VCaP (cell line): Measurements from ENCODE around the gene SGSM1.

ENCODE experiments used
- H3K27ac ChIP-seq: fragments of 450-650 bp; 2 replicates; pipeline ENCODE4 v1.5.1; 2017
- TF ChIP-seq, protein P1 (sequence below): fragments of 450-650 bp; conservative IDR thresholded peaks from 2 replicates; pipeline ENCODE4 v1.5.1; 2017; ENCODE audit warnings: mild to moderate bottlenecking, moderate library complexity

The SGSM1 gene

DNA sequence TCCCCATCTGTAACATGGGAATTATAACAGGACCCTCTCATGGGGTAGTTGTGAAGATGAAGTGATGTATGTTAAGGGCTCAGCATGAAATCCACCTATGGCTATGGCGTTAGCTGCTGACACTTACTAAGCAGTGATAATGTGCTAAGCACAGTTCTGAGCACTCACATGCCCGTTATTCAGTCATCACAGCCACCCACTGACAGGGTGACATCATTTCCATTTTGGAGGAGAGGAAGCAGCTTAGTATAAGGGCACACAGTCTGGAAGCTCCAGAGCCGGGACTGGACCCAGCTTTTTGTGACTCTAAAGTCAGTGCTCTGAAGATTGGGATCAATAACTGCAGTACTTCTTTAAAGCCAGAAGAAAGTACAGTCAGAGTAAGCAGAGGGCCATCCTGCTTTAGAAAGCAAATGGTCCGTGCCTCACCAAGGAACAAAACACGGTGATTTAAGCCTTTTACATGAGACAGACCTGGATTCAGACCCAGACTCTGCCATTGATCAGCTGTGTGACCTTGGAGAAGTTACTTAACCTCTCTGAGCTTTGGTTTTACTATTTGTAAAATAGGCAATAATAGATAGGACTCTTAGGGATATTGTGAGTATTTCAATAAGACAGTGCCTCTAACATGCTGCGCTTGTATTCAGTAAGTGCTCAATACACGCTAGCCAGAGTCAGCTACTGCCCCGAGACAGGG, 61.5 kb downstream of the SGSM1 start:
- TF ChIP-seq, protein P1, sequence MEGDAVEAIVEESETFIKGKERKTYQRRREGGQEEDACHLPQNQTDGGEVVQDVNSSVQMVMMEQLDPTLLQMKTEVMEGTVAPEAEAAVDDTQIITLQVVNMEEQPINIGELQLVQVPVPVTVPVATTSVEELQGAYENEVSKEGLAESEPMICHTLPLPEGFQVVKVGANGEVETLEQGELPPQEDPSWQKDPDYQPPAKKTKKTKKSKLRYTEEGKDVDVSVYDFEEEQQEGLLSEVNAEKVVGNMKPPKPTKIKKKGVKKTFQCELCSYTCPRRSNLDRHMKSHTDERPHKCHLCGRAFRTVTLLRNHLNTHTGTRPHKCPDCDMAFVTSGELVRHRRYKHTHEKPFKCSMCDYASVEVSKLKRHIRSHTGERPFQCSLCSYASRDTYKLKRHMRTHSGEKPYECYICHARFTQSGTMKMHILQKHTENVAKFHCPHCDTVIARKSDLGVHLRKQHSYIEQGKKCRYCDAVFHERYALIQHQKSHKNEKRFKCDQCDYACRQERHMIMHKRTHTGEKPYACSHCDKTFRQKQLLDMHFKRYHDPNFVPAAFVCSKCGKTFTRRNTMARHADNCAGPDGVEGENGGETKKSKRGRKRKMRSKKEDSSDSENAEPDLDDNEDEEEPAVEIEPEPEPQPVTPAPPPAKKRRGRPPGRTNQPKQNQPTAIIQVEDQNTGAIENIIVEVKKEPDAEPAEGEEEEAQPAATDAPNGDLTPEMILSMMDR, result no peak
- H3K27ac ChIP-seq, result no peak overlapping the region

DNA sequence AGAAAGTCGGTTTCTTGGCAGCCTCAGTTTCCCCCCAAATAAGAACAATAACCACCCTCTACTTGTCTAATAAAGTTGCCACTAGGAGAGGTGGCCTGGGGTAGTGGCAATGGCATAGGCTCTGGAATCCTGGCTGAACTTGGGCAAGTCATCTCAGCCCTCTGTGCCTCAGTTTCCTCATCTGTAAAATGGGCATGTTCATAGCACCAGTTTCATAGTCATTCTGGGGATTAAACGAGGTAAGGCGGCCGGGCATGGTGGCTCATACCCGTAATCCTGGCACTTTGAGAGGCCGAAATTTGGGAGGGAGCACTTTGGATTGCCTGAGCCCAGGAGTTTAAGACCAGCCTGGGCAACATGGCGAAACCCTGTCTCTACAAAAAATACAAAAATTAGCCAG, 63.0 kb downstream of the SGSM1 start:
- TF ChIP-seq, protein P1, result no peak
- H3K27ac ChIP-seq, result no peak overlapping the region

DNA sequence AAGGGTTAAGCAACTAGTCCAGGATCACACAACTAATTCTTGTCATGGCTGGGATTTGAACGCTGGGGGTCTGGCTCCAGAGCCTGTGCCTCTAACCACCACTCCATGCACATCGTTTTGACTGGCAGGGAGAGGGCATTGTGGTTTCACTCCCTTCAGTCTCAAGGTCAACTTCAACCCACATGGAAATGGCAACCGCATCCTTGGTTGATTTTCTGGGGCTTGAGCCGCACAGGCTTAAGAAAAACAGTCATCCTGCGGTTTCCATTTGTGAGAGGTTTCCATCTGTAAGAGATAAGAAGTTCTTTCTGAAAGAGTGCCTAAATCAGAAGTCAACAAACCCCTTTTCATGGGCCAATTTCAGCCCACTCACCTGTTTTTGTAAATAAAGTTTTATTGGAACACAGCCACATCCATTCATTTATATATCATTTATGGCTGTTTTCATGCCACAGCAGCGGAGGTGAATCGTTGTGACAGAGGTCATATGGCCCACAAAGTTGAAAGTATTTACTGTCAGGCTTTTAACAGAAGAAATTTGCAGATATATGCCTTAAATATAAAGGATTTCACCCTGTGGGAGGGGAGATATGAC, 65.7 kb downstream of the SGSM1 start:
- no peak overlapping the region for H3K27ac ChIP-seq
- TF ChIP-seq, protein P1, result no peak

DNA sequence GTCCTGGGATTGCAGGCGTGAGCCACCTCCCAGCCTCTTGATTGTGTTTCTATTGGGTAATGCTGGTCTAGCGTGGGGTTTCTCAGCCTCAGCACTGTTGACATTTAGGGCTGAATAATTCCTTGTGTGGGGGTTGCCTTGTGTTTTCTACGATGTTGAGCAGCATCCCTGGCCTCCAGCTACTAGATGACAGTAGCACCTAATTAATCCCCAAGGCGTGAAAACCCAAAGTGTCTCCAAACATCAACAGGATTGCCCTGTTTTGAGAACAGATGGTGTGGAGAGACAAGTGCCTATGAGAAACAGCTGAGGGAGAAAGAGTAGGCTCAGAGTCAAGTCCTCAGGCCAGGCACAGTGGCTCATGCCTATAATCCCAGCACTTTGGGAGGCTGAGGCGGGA, 67.2 kb downstream of the SGSM1 start:
- TF ChIP-seq, protein P1, result no peak
- no peak overlapping the region for H3K27ac ChIP-seq

DNA sequence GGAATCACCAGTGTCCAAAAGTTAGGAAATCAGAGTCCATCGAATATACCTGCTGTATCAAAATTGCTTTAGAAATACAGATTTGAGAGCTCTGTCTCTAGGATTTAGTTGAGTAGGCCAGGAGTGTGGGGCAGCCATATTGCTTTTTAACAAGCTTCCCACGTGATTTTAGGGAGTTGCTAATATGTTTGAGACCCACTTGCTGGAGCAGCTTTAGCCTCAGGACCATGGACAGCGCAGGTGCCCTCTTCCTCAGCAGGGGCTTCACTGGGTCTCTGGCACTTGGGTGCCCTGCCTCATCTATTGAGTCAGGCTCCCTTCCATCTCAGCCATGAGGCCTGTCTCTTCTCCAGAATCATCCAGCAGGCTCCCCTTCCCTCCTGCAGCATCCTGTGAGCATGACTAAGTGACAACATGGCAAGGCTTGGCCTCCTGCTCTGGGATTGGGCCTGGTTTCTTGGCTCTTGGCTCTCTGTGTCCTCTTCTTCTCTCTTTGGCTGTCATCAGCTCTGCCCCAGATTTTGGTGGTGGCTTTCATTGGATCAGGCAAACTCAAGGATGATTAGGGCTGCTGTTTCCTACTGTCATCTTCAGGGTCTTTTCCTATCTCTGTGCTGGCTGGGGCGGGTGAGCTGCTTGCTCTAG, 70.0 kb downstream of the SGSM1 start:
- peak overlapping the region; percentile 13; the same call in 1 of the 2 replicates for H3K27ac ChIP-seq
- TF ChIP-seq, protein P1, result no peak

DNA sequence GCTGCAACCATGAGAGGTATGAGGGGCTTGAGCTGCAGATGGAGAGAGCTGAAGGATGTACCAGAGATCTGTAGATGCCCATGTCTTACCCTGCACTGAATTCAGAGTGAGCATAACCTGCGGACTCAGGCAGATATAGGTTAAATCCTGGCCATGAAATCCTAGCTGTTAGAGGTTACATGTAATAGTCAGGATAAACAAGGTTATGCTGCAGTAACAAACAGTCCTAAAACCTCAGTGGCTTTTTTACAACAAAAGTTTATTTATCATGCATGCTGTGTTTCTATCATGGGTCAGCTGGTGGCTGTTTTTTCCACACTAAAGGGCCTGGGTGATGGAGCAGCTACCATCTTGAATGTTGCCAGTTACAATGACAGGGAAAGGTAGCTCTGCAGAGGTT, 70.7 kb downstream of the SGSM1 start:
- TF ChIP-seq, protein P1, result no peak
- H3K27ac ChIP-seq, result no peak overlapping the region

DNA sequence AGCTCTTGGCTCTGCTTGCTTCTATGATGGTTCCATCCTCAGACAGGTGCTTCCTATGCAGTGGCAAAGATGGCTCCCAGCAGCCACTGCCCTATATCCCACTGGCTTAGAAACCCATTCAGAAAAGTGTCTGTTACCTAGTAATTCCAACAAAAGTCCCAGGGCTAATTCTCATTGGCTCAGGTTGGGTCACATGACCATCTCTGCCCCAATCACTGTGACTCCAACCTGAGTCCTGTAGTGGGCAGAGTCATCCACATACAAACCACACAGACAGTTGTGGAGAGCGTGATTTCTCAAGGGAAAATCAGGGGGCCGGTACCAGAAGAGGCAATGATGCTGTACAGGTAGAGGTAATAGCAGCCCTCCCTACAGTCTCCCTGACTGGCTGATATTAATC, 73.0 kb downstream of the SGSM1 start:
- H3K27ac ChIP-seq, result no peak overlapping the region
- TF ChIP-seq, protein P1, result no peak
